ENCODE measurements around the gene SYT9. TPM values are rescaled to one million over a fixed set of nuclear protein-coding genes. Genes with fewer than 3 reads are reported as not detected.

Gene SYT9
- polyA plus RNA-seq, 3 donors = not detected

DNA sequence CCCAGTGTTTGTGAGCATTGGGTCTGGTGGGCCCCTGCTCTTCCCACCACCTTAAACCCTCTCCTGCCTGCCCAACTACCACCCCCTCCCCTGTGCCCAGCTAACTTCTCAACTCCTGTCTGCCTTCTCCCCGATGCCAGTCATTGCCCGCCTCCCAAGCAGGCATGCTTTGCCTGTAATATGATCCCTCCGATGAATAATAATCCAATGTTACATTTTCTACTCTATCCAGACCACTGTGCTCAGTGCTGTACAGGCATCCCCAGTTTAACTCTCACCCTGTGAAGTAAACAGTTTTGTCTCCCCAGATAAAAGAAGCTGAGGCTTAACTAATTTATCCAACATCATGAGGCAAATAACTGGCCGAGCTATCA, 198.1 kb downstream of the SYT9 start:
- TF ChIP-seq, protein P1, sequence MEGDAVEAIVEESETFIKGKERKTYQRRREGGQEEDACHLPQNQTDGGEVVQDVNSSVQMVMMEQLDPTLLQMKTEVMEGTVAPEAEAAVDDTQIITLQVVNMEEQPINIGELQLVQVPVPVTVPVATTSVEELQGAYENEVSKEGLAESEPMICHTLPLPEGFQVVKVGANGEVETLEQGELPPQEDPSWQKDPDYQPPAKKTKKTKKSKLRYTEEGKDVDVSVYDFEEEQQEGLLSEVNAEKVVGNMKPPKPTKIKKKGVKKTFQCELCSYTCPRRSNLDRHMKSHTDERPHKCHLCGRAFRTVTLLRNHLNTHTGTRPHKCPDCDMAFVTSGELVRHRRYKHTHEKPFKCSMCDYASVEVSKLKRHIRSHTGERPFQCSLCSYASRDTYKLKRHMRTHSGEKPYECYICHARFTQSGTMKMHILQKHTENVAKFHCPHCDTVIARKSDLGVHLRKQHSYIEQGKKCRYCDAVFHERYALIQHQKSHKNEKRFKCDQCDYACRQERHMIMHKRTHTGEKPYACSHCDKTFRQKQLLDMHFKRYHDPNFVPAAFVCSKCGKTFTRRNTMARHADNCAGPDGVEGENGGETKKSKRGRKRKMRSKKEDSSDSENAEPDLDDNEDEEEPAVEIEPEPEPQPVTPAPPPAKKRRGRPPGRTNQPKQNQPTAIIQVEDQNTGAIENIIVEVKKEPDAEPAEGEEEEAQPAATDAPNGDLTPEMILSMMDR (IDR thresholded peaks at IDR 0.05) = no peak
- no peak overlapping the region for H3K27ac ChIP-seq (ENCODE audit: low read depth in 1 of 2, low read length in 2 of 2)
- H3K9me3 Mint-ChIP-seq = no peaks in the 10 kb centered on the region
- H3K4me3 ChIP-seq (replicated peaks in 1 of 3; ENCODE audit: low read depth in 2 of 3, low read length in 3 of 3) = no peak overlapping the region
- peaks cover 6 to 7% of the 10 kb centered on the region in 2 donors for H3K4me1 ChIP-seq (ENCODE audit: control insufficient read depth in 1 of 2, insufficient read depth in 2 of 2, low read length in 2 of 2)
- H3K36me3 ChIP-seq (replicated peaks in 1 of 2; ENCODE audit: control insufficient read depth in 1 of 2, insufficient read depth in 2 of 2, low read length in 2 of 2) = no peaks in the 10 kb centered on the region
- 89% methylated on average over 3 of the region's 4 CpGs for WGBS (ENCODE audit: insufficient coverage)
- H2AFZ ChIP-seq (ENCODE audit: insufficient read depth, low read depth, low read length, poor library complexity, severe bottlenecking) = no peak overlapping the region
- H3K9ac ChIP-seq (ENCODE audit: insufficient read depth, low read length, poor library complexity, severe bottlenecking) = no peak overlapping the region
- no peak overlapping the region for H3K4me2 ChIP-seq (replicated peaks; ENCODE audit: extremely low read depth, low read length, poor library complexity, severe bottlenecking)
- H3K4me3 Mint-ChIP-seq = no peak overlapping the region
- no peaks in the 10 kb centered on the region for H3K36me3 Mint-ChIP-seq
- intact Hi-C loops (cut with micrococcal nuclease) = loop anchor here (10.0 kb wide), 3 partner anchors 65 to 355 kb away; partner anchors contain the start of gene PPFIBP2 (in 1 of the 2)
- peaks cover 1 to 6% (median 4%) of the 10 kb centered on the region in 3 donors for H3K27me3 Mint-ChIP-seq (ENCODE audit: low read depth in 3 of 3)
- H3K27me3 ChIP-seq (ENCODE audit: control insufficient read depth in 2 of 2, insufficient read depth in 2 of 2, low read length in 2 of 2) = no peaks in the 10 kb centered on the region
- H3K4me1 Mint-ChIP-seq = peaks cover 7% of the 10 kb centered on the region
- no peak for DNase-seq
- no peaks in the 10 kb centered on the region for H3K9me3 ChIP-seq (replicated peaks in 1 of 2; ENCODE audit: control insufficient read depth in 1 of 2, insufficient read depth in 1 of 2, low read length in 2 of 2)
- H3K27ac Mint-ChIP-seq = peak overlapping the region in 2 of 7 donors; percentile 24 to 26
- H4K20me1 ChIP-seq (ENCODE audit: insufficient read depth, low read length) = no peaks in the 10 kb centered on the region
- H3K79me2 ChIP-seq (ENCODE audit: insufficient read depth, low read length) = no peaks in the 10 kb centered on the region

DNA sequence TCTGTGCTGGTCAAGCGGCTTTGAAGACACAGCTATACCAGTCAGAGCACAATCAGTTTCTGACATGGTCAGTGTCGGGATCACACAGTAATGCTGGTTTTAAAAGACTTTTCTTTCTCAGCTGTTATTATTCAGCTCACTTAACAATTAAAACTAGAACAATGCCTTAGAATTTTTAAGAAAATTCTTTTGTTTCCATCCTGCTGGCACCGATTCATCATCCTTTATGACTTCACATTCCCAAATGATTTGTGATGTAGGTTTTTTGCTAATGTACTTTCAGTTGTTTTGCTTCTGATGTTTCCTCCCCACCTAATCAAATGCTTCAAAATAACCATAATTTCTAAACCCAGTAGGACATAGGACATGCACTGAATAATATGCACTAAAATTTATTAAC, 199.1 kb downstream of the SYT9 start:
- Histone ChIP-seq H3K79me2 (ENCODE audit: insufficient read depth, low read length) (no peaks in the 10 kb centered on the region), H3K9ac (ENCODE audit: insufficient read depth, low read length, poor library complexity, severe bottlenecking) (no peak overlapping the region), H3K9me3 (replicated peaks in 1 of 2; ENCODE audit: control insufficient read depth in 1 of 2, insufficient read depth in 1 of 2, low read length in 2 of 2) (no peaks in the 10 kb centered on the region), H3K27ac (ENCODE audit: low read depth in 1 of 2, low read length in 2 of 2) (no peak overlapping the region), H3K4me3 (replicated peaks in 1 of 3; ENCODE audit: low read depth in 2 of 3, low read length in 3 of 3) (no peak overlapping the region), H2AFZ (ENCODE audit: insufficient read depth, low read depth, low read length, poor library complexity, severe bottlenecking) (no peak overlapping the region), H4K20me1 (ENCODE audit: insufficient read depth, low read length) (no peaks in the 10 kb centered on the region), H3K4me1 (ENCODE audit: control insufficient read depth in 1 of 2, insufficient read depth in 2 of 2, low read length in 2 of 2) (peaks cover 6 to 7% of the 10 kb centered on the region in 2 donors), H3K27me3 (ENCODE audit: control insufficient read depth in 2 of 2, insufficient read depth in 2 of 2, low read length in 2 of 2) (no peaks in the 10 kb centered on the region), H3K4me2 (replicated peaks; ENCODE audit: extremely low read depth, low read length, poor library complexity, severe bottlenecking) (no peak overlapping the region), H3K36me3 (replicated peaks in 1 of 2; ENCODE audit: control insufficient read depth in 1 of 2, insufficient read depth in 2 of 2, low read length in 2 of 2) (no peaks in the 10 kb centered on the region)
- TF ChIP-seq, protein P1 (IDR thresholded peaks at IDR 0.05) = no peak
- peaks cover 7% of the 10 kb centered on the region for H3K4me1 Mint-ChIP-seq
- peaks cover 0 to 4% (median 1%) of the 10 kb centered on the region in 3 donors for H3K27me3 Mint-ChIP-seq (ENCODE audit: low read depth in 3 of 3)
- H3K36me3 Mint-ChIP-seq = no peaks in the 10 kb centered on the region
- intact Hi-C loops (cut with micrococcal nuclease) = no loop called here
- 100% methylated on average over 2 of the region's 3 CpGs for WGBS (ENCODE audit: insufficient coverage)
- no peak for DNase-seq
- H3K27ac Mint-ChIP-seq = no peak overlapping the region
- H3K9me3 Mint-ChIP-seq = no peaks in the 10 kb centered on the region
- no peak overlapping the region for H3K4me3 Mint-ChIP-seq
